ENCODE data around the gene CRHR2.
A peak's percentile ranks its signal among the peaks of the same experiment; 100 is the strongest.

Gene CRHR2

DNA sequence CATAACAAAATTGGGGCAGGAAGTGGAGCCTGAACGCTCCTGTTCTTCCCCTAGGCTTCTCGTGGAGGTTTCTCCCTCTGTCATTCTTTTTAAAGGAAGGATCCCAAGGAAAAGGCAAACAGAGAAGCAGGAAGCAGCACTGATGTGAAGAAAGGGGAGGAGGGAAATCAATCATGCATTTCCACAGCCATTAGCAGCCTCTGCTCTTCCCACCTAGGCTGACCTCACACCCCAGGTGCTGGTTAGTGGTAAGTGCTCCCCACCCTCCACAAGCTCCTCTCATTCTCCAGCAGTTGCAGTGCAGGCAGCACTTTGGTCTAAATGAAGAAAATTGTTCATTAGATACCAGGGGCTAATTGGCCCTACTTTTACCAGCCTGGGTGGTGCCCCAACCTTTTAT is 2.6 kb downstream of the CRHR2 start:
- DNase-seq (ENCODE audit: low read depth in 2 of 2), result no peak

GRCh38 chr7:30678805-30679204 is 3.5 kb downstream of the CRHR2 start:
- no peak for DNase-seq (ENCODE audit: low read depth in 2 of 2)

- no peak for DNase-seq (ENCODE audit: low read depth in 2 of 2)
Observed at GRCh38 chr7:30674876-30675275, 7.4 kb downstream of the CRHR2 start.

- no peak for DNase-seq (ENCODE audit: low read depth in 2 of 2)
Observed at GRCh38 chr7:30674420-30674819, 7.8 kb downstream of the CRHR2 start.

DNA sequence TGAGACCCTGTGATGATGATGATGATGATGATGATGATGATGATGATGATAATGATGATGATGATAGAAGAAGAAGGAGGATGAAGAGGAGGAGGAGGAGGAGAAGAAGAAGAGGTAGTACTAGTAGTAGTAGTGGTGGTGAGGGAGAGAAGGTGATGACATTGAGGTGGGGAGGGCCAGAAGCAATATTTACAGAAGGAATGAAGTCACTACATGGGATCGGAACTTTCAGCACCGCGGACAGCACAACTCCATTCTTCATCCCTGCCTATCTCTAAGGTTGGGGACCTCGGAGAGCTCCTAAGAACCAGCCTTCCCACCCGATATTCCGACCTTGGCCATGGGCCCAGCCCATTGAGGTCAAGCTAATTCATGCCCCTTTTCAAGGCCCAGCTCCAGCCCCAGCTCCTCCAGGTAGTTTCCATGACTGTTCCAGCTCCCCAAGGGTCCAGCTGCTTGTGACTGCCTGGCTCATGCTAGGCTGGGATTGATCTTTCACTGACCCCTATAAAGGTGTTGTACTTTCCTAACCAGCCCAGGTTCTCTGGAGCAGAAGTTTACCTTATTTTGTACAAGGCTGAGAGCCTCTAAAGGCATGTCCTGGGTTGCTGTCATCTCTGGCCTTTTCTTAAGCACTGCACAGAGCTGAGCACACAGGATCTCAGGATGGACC is 10.3 kb downstream of the CRHR2 start:
- DNase-seq (ENCODE audit: low read depth in 2 of 2), result peak in 1 of 2 donors; percentile 13

DNA sequence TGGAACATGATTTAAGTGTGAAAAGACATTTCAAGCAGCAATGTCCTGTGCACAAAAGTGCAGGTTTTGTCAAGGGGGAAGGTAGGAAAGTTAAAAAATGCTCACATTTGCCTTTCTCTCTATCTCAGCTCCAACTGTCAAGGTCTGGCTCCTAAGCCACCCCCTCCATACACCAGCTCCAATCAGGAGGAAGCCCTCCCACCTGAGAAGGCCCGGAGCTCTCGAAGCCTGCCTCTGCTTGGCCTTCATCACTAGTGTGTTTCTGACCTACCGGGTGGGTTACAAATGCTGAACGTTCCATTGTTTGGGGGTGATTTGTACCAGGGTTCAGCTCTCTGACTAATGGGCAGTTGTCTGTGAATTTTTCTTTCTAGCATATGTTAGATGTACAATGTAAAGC is 14.2 kb downstream of the CRHR2 start:
- DNase-seq (ENCODE audit: low read depth in 2 of 2), result no peak

DNA sequence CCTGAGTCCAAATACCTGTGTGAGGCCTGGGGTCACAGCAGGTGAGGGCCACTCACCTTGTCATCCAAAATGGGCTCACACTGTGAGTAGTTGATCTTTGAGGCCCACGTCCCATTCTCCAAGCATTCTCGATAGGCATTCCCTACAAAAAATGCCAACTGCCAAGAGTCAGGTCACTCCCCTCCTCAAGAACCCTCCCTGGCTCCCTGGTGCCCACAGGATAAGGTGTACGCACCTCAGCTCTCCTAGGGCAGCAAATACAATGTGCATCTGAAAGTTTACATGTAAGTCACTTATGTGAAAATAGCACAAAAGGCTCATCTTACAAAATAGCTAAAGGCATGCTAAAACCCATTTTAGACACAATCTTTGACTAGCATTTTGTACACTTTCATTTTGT is 15.1 kb downstream of the CRHR2 start:
- DNase-seq (ENCODE audit: low read depth in 2 of 2), result no peak

DNA sequence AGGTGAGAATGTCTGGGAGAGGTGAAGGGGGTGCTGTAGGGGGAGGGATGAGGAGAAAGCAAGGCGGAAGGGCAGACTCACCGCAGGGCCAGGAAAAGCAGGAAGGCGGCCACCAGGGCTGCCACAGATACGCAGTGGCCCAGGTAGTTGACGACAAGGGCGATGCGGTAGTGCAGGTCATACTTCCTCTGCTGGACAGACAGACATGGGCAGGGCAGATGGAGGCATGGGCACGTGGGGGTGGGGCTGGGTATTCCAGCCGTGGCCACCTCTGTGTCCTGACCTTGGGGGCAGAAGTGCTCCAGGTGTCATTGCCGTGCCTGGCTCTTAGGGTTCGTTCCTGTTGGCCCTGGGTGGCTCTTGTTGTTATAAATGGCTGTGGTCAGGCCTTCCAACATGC is 16.8 kb downstream of the CRHR2 start:
- DNase-seq (ENCODE audit: low read depth in 2 of 2), result no peak

DNA sequence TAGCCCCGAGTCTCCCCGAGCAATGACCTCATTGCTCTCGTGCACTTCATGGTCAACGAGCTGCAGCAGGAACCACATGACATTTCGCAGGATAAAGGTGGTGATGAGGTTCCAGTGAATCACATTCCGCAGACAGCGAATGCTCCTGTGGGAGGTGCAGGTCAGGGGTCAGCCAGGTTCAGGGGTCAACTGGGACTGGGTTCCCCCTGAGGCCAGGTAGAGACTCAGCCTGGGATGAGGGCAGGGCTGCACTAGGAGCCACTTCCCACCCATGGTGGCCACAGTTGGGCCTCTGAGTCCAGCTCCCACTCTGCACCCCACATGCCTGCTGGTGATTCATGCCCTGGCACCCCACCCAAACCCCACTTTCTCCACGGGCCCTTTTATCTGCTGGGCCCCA is 17.2 kb downstream of the CRHR2 start:
- no peak for DNase-seq (ENCODE audit: low read depth in 2 of 2)

GRCh38 chr7:30664184-30664885 is 17.9 kb downstream of the CRHR2 start:
- DNase-seq (ENCODE audit: low read depth in 2 of 2), result no peak

GRCh38 chr7:30663414-30663813 is 18.8 kb downstream of the CRHR2 start:
- no peak for DNase-seq (ENCODE audit: low read depth in 2 of 2)

- DNase-seq (ENCODE audit: low read depth in 2 of 2), result no peak
Observed at GRCh38 chr7:30662431-30662939, 19.8 kb downstream of the CRHR2 start.

GRCh38 chr7:30661926-30662325 is 20.3 kb downstream of the CRHR2 start:
- DNase-seq (ENCODE audit: low read depth in 2 of 2), result no peak

- DNase-seq (ENCODE audit: low read depth in 2 of 2), result no peak
Observed at GRCh38 chr7:30660331-30661255, 21.7 kb downstream of the CRHR2 start.

GRCh38 chr7:30659312-30659711 is 22.9 kb downstream of the CRHR2 start:
- DNase-seq (ENCODE audit: low read depth in 2 of 2), result no peak

DNA sequence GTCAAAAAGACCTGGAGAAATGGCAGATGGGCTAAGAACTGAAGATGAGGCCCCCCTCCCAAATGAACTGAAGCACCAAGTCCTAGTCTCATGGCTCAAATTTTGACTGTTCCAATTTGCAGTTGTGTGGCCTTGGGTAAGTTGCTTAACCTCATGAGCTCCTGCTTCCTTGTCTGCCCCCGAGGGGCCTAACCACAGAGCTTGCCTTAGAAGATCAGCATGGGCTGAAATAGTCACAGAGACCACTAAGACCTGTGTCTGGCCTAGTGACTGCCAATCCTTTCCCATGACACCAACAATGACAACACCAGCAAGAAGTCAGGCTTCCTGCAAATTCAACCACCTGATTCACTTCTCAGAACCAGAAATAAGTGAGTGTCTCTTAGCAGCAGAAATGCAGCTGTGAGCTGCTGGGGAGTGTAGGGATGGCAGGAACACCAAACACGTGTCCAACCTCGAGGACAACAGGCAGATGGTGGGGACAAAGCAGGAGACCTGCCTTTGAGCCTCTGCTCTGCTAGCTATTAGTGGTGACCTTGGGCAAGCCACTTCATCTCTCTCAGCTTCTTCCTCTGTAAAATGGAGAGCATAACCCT is 23.7 kb downstream of the CRHR2 start:
- DNase-seq (ENCODE audit: low read depth in 2 of 2), result no peak

DNA sequence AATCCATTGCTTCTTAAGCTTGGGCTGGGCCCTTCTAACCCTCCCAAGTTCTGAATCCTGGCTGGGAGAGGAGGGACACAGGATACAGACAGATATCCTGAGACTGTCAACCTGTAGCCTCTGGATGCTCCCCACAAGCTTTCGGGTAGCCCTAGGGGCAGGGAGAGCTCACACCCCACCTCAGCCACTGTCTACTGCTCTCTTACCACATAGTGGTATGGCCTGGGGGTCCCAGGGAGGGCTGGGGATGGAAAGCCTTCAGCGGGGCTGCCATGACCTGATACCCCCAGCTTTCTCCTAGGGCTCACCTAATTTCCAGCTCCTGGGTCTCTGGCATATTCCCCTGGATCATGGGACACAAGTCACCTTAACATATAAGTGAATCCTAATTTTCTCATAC is 25.1 kb downstream of the CRHR2 start:
- DNase-seq (ENCODE audit: low read depth in 2 of 2), result no peak

- no peak for DNase-seq (ENCODE audit: low read depth in 2 of 2)
Observed at GRCh38 chr7:30656006-30656957, 26.0 kb downstream of the CRHR2 start.

- no peak for DNase-seq (ENCODE audit: low read depth in 2 of 2)
Observed at GRCh38 chr7:30655096-30655970, 26.9 kb downstream of the CRHR2 start.

Data from stimulated activated CD4-positive, alpha-beta T cell treated with anti-CD3 and anti-CD28 coated beads, Interleukin-4, amount 100 ng/mL, for 48 hours (primary cell).